Central memory CD8-positive, alpha-beta T cell (primary cell): ENCODE results near the gene EXOSC1.

ENCODE experiments used
- ATAC-seq: fragments of 150-1000 bp; cut with Tn5 transposase; replicated peaks from 2 replicates; pipeline ENCODE4 v1.10.0; 2022; ENCODE audit warnings: mild to moderate bottlenecking, moderate FRiP score, moderate number of reproducible peaks; ENCODE audit not compliant: poor library complexity, severe bottlenecking; ENCODE audit errors: extremely low read depth
- DNase-seq, 2 donors: peaks; one replicate each; pipeline ENCODE4 v3.0.0; 2021; ENCODE audit warnings: low spot score in 2 of 2
- H3K27ac Mint-ChIP-seq: one replicate; pipeline ENCODE4 v1.8.0; 2022; ENCODE audit warnings: low read depth, mild to moderate bottlenecking, moderate library complexity, mixed read lengths
- H3K27me3 Mint-ChIP-seq: one replicate; pipeline ENCODE4 v1.8.0; 2022; ENCODE audit warnings: mixed read lengths
- H3K36me3 Mint-ChIP-seq: one replicate; pipeline ENCODE4 v1.8.0; 2022; ENCODE audit warnings: mild to moderate bottlenecking, moderate library complexity, mixed read lengths; ENCODE audit not compliant: insufficient read depth
- H3K4me1 Mint-ChIP-seq: one replicate; pipeline ENCODE4 v1.8.0; 2022; ENCODE audit warnings: mixed read lengths
- H3K4me3 Mint-ChIP-seq: one replicate; pipeline ENCODE4 v1.8.0; 2022; ENCODE audit warnings: mild to moderate bottlenecking, moderate library complexity, mixed read lengths
- H3K9me3 Mint-ChIP-seq: one replicate; pipeline ENCODE4 v1.8.0; 2022; ENCODE audit warnings: mixed read lengths

The EXOSC1 gene

DNA sequence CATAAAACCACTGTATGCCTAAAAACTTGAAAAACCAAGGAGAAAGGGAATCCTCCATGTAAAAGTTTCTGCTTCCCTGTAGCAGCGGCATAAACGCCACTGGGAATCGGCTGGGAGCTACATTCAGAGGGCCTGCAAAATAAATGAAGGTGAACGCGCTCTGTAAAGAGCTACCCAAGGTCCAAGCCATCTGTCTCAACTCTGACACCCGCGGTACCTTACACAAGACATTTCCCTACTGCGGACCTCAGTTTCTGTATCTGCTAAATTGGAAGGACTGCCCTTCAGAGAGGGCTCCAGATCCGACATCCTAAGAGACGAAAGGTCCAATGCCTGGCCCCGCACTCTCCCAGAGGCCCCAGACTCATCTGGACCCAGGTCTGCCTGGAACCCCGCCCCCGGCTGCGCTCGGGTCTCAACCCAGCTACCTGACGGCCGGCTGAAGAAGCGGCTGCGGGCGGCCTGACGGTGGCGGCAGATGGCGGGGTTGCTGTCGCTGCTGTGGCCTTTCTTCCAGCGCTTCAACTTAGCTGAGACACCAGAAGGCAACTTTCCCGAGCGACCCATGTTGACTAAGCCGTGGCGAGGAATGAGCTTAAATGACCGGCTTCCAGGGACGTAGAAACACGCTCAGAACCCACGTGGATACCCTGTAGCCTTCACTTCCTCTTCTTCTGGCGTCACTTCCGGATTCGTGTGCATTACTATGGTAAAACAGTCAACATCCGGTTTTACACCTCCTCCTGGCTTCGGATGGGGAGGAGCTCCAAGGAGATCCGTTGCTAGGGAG lies 44.9 kb downstream of the EXOSC1 start, which contains the start of gene RRP12:
TSS of gene RRP12 (minus strand) at position 676 of the 790 bp plus-strand sequence. CDS start at position 567, 109 bp downstream.
- DNase-seq (peak; percentile 56 to 87), ATAC-seq (peak; percentile 98)
- H3K36me3 Mint-ChIP-seq, result peaks cover 20% of the 10 kb centered on the region
- no peaks in the 10 kb centered on the region for H3K27me3 Mint-ChIP-seq
- H3K4me3 Mint-ChIP-seq, result peak within 1 kb of the TSS; percentile 94
- H3K9me3 Mint-ChIP-seq, result no peaks in the 10 kb centered on the region
- peaks cover 8% of the 10 kb centered on the region for H3K4me1 Mint-ChIP-seq
- peak within 1 kb of the TSS; percentile 89 for H3K27ac Mint-ChIP-seq

DNA sequence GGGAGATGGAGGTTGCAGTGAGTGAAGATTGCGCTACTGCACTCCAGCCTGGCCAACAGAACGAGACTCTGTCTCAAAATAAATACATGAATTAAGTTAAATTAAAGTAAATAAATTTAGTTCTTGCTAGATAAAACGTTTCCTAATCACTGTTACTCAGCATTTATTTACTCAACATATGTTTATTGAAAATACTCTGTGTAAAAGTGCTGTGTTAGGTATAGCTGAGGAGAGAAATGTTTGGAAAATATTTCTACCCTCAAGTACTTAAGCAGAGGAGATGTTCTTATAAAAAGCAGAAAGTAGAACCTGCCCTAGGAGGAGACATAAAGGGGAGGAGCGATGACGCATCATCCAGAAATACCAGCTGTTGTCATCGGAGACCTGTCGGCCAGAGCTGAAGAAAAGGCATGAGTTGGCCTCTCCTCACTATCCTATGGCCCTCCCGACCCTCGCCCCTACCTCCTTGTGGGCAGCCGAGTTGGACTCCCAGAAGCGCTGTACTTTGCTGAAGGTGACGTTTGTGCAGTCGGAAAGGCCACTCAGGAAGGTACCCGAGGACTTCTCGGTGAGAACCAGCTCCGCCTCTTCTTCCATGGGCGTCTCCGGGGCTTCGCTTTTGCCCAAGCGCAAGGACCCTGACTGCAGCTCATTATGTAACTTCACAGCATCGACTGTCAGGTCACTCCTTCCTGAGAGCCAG lies 45.8 kb downstream of the EXOSC1 start:
- DNase-seq (no peak), ATAC-seq (no peak)
- no peaks in the 10 kb centered on the region for H3K27me3 Mint-ChIP-seq
- H3K36me3 Mint-ChIP-seq, result peaks cover 23% of the 10 kb centered on the region
- H3K4me3 Mint-ChIP-seq, result peak overlapping the region; percentile 94
- no peaks in the 10 kb centered on the region for H3K9me3 Mint-ChIP-seq
- H3K27ac Mint-ChIP-seq, result peak overlapping the region; percentile 89
- peaks cover 8% of the 10 kb centered on the region for H3K4me1 Mint-ChIP-seq

DNA sequence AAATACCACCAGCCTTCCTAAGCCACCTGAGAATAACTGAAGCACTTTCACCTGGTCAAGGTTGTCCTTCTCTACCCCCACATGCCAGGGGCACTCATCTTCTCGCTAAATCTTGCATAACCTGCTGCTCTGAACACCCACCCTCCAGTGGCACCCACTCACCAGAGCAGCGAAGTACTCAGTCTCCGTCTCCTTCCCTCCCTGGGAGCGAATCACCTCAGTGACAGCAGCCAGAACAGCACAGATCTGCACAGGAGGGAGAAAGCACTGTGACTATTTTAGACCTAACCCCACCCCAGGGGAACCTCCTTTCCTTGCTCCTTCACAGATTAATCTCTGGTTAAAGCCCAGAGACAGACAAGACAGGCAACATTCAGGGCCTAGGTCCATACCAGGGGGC lies 49.8 kb downstream of the EXOSC1 start:
- ATAC-seq, result no peak
- Mint-ChIP-seq H3K27ac (no peak overlapping the region), H3K9me3 (no peaks in the 10 kb centered on the region), H3K4me1 (peaks cover 8% of the 10 kb centered on the region), H3K27me3 (no peaks in the 10 kb centered on the region), H3K36me3 (peaks cover 28% of the 10 kb centered on the region), H3K4me3 (peak overlapping the region; percentile 10)
- no peak for DNase-seq

DNA sequence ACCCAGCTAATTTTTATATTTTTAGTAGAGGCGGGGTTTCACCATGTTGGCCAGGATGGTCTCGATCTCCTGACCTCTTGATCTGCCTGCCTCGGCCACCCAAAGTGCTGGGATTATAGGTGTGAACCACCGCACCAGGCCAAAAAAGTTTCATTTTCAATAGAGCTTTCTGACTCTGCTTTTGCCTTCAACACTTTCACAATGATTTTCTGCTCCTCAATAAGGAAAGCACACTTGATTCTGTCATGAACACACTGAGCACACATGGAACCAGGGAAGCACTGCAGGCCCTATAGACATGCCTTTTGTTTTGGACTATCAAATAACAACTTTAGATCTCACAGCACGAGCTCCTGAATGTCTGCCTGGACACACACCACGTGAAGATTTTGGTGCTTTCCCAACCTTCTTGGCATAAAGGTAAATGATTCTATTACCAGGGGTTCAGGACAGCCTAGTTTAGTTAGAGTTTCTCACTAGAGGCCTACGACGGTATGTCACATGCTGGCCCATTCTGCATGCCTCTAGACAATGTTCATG lies 52.7 kb downstream of the EXOSC1 start:
- Mint-ChIP-seq H3K27ac (no peak overlapping the region), H3K36me3 (peaks cover 45% of the 10 kb centered on the region), H3K9me3 (no peaks in the 10 kb centered on the region), H3K4me3 (no peak overlapping the region), H3K27me3 (no peaks in the 10 kb centered on the region), H3K4me1 (no peaks in the 10 kb centered on the region)
- DNase-seq (no peak), ATAC-seq (no peak)

DNA sequence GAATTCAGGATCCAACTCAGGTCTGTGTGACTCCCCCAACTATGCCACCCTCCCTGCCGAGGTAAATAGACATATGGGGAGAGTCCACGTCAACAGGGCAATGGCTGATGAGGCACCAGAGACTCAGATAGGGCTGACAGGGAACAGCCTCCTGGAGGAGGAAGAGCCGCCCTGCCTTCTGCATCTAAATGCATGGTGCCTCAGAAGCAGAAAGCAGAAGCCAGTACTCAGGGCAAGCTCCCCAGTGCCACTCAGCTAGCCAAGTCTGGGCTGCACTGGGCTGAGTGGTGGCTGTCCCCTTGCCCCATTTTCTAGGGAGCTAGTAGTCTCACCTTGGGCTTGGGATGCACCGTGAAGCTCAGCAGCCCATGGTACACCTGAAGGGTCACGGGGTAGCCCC lies 55.7 kb downstream of the EXOSC1 start:
- Mint-ChIP-seq H3K9me3 (no peaks in the 10 kb centered on the region), H3K27ac (no peak overlapping the region), H3K27me3 (no peaks in the 10 kb centered on the region), H3K36me3 (peaks cover 41% of the 10 kb centered on the region), H3K4me3 (no peak overlapping the region), H3K4me1 (no peaks in the 10 kb centered on the region)
- no peak for DNase-seq
- ATAC-seq, result no peak

DNA sequence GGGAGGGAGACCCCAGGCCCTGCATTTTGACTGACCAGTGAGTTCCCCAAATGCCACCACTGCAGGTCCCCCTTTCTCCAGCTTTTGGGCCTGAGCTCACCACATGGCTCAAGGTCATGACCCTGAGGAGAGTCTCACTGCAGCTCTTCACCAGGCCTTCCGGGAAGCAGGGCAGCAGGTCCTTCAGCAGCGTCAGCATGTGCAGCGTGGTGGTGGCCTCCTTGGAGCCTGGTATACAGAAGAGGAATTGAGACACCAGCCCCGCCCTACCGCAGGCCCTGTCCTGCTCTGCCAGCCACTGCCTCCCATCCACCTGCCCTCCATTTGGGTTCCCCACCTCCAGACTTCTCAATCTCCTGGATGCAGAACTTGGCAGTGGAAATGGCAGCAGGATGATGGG lies 57.7 kb downstream of the EXOSC1 start:
- ATAC-seq, result no peak
- Mint-ChIP-seq H3K36me3 (peaks cover 41% of the 10 kb centered on the region), H3K9me3 (no peaks in the 10 kb centered on the region), H3K4me1 (no peaks in the 10 kb centered on the region), H3K27ac (no peak overlapping the region), H3K27me3 (no peaks in the 10 kb centered on the region), H3K4me3 (peak overlapping the region; percentile 27)
- no peak for DNase-seq
